Nucleus accumbens (tissue), 56 donors: ENCODE results near the gene CERK.

Source experiments
- DNase-seq, 56 donors: peaks; one replicate each; lab custom pipeline; 2025; lab: John Stamatoyannopoulos, UW

CERK gene

GRCh38 chr22:46750530-46750800, 12.4 kb upstream of the CERK start:
- no peak for DNase-seq

DNA sequence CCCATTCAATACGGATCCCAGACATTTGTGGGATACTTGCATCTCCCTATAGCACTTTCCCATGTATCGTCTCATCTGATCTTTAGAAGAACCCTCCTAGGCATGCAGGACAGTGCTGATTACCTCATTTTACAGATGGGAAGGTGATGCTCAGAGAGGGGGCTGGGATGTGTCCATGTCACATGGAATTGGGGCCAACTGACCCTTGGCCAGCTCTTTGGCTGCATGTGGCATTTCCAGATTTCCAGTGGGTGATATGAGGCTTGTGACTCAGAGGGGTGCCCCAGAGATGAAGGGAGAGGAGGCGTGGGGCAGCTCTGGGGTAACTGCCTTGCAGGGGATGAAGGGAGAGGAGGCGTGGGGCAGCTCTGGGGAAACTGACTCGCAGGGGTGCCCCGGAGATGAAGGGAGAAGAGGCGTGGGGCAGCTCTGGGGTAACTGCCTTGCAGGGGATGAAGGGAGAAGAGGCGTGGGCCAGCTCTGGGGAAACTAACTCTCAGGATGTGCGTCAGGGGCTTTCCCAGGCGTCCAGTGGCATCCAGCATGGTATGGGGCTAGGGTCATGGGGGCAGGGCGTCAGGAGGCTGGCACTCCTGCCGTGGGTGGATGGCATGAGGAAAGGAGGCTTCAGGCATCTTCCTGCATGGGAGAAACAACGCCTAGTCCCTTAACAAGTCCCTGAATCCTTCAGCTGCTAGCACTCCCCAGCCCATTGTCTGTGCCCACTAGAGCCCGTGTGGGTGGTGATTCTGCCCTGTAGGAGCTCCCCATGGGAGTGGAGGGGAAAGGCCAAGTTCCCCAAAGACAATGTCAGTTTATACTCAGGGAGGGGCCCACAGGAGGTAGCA, 11.9 kb upstream of the CERK start:
- no peak for DNase-seq

GRCh38 chr22:46748908-46749675, 11.0 kb upstream of the CERK start:
- no peak for DNase-seq

- DNase-seq: no peak
Observed at GRCh38 chr22:46748206-46748907, 10.3 kb upstream of the CERK start.

- DNase-seq: no peak
Observed at GRCh38 chr22:46747646-46748045, 9.6 kb upstream of the CERK start.

GRCh38 chr22:46746620-46747019, 8.6 kb upstream of the CERK start:
- no peak for DNase-seq

- DNase-seq: no peak
Observed at GRCh38 chr22:46746192-46746591, 8.1 kb upstream of the CERK start.

- no peak for DNase-seq
Observed at GRCh38 chr22:46744581-46744980, 6.5 kb upstream of the CERK start.

GRCh38 chr22:46742576-46743221, 4.6 kb upstream of the CERK start:
- DNase-seq: no peak

DNA sequence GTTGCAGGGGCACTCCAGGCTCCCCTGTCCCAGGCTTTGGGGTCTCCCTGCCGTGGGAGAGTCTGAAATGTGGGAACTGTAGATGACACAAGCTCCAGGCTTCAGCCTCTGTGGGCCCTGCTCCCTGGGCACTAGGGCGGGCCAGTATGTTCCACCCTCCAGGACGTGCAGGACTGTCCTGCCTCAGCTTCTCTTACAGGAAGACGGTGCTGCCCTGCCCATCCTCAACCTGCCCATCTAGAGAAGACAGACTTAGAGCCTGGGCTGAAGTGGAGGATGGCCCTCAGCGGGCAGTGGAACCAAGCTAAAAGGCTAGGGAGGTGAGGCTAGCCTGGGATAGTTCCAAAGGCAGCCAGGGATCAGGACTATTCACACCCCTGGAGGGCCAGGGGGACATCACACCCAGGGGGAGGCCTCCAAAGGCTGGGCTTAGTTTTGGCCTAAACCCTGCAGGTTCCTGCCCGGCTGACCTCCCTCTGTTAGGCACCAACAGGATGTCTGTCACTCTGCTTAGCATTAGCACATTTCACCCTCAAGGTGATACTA, 4.0 kb upstream of the CERK start:
- DNase-seq: no peak

DNA sequence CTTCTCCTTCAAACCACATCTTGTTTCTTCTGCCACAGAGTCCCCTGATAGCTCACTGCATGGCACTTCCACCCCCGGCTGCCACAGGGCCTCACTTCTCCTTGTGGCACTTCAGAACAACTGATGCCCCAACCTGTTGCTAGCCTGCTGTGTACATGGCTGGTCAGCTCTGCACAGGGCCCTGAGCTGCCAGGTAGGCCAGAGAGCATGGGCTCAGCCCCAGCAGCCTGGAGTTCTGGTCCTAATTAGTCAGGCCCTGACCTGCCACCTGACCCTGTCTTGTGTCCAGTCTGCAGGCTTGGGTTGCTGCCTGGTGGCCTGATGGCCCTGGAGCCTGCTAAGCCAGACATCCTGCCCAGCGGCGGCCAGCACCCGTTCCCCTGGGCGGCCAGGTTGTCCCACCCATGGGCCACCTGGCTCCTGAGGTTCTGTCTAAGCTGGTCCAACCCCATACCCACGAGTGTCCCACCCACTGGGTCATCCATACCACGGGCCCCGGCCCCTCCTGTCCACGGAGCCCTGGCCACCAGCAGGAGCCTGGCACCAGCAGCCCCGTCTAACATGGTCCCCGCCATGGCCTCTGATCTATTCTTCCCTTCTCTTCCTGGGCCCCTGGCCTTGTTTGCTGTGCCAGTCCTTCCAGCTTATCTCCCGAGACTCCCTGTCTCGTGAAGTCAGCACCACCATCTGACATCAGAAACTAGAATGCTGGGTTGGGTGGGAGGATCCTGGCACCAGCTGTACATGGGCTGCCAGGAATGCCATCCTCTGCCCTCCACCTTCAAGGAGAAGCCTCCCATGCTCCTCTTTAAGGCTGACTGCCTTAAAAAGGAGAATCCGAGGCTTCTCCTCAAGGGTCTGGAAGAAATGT, 3.1 kb upstream of the CERK start:
- DNase-seq: no peak

GRCh38 chr22:46739094-46739870, 1.2 kb upstream of the CERK start:
- peak in 28 of 56 donors; percentile 20 to 75 (median 43) for DNase-seq

DNA sequence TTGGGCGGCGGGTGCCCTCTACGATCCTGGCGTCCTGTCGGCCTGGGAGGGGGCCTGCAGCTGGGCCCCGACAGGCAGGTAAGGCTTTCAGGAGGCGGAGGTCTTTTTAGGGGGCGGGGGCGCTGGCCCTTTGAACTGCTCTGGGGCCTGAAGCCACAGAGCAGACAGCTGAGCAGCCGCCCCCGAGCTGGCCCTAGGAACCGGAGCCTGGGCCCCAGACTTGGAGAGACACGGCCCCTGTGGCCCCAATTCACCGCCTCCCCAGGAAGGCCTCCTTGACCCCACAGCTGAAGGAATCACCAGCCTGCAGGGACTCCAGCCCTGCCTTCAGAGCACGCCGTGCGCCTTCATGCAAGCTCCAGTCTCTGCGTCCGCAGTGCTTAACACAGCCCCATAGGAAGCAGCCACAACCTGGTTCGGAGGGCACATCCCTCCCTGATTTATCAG, 618 bp upstream of the CERK start:
- DNase-seq: peak in 3 of 56 donors; percentile 44 to 57 (median 52)

DNA sequence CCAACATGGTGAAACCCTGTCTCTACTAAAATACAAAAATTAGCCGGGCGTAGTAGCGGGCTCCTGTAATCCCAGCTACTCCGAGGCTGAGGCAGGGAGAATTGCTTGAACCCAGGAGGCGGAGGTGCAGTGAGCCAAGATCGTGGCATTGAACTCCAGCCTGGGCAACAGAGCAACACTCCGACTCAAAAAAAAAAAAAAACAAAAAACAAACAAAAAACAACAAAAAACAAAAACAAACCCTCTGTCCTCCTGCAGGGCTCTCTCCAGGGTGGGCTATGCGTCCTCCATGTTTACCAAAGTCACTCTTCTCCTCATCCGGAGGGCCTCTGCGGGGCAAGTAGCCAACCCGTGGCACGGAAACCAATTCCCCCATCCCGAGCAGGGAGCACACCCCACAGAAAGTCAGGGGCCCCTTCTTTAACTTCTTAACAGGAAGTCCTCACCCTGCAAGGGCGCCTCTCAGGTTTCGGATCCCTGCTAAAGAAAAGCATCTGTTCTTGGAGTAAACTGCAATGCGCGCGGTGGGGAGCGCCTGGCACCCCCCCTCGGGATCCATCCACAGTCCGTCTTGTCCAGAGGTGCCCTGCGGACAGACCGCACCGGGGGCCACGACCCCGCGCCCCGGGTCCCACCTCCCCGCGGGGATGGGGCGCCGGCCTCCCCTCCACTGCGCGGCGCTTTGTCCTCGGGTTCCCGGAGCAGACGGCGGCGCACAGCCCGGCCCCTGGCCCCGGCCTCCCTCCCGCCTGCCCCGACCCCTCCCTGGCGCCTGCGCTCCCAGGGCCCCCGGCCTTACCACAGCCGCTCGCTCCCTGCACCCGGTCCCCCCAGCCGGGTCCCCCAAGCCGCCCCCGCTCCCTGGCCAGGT, 712 bp downstream of the CERK start:
- DNase-seq: peak in 20 of 56 donors; percentile 17 to 60 (median 38)

GRCh38 chr22:46736705-46737104, 1.3 kb downstream of the CERK start:
- no peak for DNase-seq

DNA sequence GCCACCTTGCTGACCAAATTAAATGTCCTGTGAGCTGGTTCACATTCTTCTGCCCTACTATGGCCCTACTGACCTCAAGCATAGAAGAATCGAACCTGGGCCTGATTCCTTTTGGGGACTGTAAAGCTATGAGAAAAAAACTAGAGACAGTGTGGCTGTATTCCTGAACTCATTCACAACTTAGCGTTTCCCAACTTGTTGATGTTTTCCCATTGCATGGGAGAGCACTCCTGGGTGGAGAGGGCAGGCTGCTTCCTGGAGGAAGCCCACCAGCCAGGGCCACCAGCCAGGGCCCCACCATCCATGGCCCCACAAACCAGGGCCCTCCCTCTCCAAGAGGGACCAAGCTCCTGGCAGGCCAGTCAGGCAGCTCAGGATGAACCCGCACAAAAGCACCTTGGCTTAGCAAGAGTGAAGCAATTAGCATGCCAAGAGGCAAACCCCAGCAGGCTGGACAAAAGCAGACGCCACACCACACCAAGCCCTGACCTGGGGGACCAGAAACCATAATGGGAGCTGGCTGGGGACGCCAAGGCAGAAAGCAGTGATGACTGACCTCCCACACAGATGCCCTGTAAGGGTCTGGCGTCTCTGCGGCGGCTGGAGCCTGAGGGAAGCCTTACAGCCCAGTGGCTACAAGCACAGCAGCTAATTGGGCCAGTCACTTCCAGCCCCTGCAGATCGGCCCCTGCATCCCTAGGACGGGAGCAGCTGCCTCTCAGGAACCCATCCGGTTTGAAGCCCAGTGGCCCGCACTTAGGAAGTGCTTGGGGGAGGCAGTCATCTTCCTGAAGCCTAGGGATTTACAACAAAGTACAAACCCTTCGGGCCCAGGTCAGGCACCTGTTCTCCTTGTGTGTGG, 2.1 kb downstream of the CERK start:
- DNase-seq: no peak
